GM21367 (cell line): ENCODE data around the gene ITGA6.
"Not testable (repeated sequence)": the region's sequence is repeated elsewhere in the genome, so short reads cannot be mapped to it uniquely, and the experiment has no call there.

Experiments used
- ATAC-seq: cut with Tn5 transposase; IDR thresholded peaks from one replicate; pipeline ENCODE4 v1.9.1; 2021; ENCODE audit not compliant: unreplicated experiment

ITGA6 gene

GRCh38 chr2:172513524-172513900, 86.1 kb downstream of the ITGA6 start:
- ATAC-seq, result no peak

- no peak for ATAC-seq
Measured at GRCh38 chr2:172513935-172514586, 86.7 kb downstream of the ITGA6 start.

GRCh38 chr2:172516299-172516698, 88.9 kb downstream of the ITGA6 start:
- ATAC-seq, result no peak

GRCh38 chr2:172518995-172519394, 91.6 kb downstream of the ITGA6 start:
- ATAC-seq, result no peak

GRCh38 chr2:172525601-172526000, 98.2 kb downstream of the ITGA6 start:
- ATAC-seq, result no peak

- no peak for ATAC-seq
Measured at GRCh38 chr2:172531309-172531708, 103.9 kb downstream of the ITGA6 start.

- not testable (repeated sequence) for ATAC-seq
Measured at GRCh38 chr2:172532461-172532860, 105.1 kb downstream of the ITGA6 start.

GRCh38 chr2:172533687-172534086, 106.3 kb downstream of the ITGA6 start:
- ATAC-seq, result no peak

GRCh38 chr2:172535119-172535518, 107.7 kb downstream of the ITGA6 start:
- ATAC-seq, result no peak

GRCh38 chr2:172537851-172538250, 110.5 kb downstream of the ITGA6 start:
- ATAC-seq, result not testable (repeated sequence)

GRCh38 chr2:172539767-172540166, 112.4 kb downstream of the ITGA6 start:
- no peak for ATAC-seq

- ATAC-seq, result no peak
Measured at GRCh38 chr2:172540421-172540820, 113.0 kb downstream of the ITGA6 start.

- ATAC-seq, result no peak
Measured at GRCh38 chr2:172545408-172546075, 118.2 kb downstream of the ITGA6 start.

- ATAC-seq, result no peak
Measured at GRCh38 chr2:172549131-172549530, 121.7 kb downstream of the ITGA6 start.

GRCh38 chr2:172549802-172550201, 122.4 kb downstream of the ITGA6 start:
- not testable (repeated sequence) for ATAC-seq

- ATAC-seq, result no peak
Measured at GRCh38 chr2:172550419-172550818, 123.0 kb downstream of the ITGA6 start.

- no peak for ATAC-seq
Measured at GRCh38 chr2:172551271-172551670, 123.9 kb downstream of the ITGA6 start.

- no peak for ATAC-seq
Measured at GRCh38 chr2:172552547-172553291, 125.3 kb downstream of the ITGA6 start.

GRCh38 chr2:172554352-172555271, 127.2 kb downstream of the ITGA6 start:
- no peak for ATAC-seq

GRCh38 chr2:172555272-172555521, 127.8 kb downstream of the ITGA6 start:
- ATAC-seq, result peak; percentile 7
